MCF 10A (cell line): Measurements from ENCODE around the gene TMEM51. TPM values are rescaled to one million over a fixed set of nuclear protein-coding genes. Genes with fewer than 3 reads are reported as not detected.
A peak's percentile ranks its signal among the peaks of the same experiment; 100 is the strongest.

Experiments used
- Bru-seq: library from RNA; stranded (reverse); fragments of 400-500 nt; gene quantifications from one replicate; lab custom pipeline; 2021; lab: Mats Ljungman, UMichigan
- BruChase-seq, 2 experiments: library from RNA; stranded (reverse); fragments of 400-500 nt; gene quantifications; one replicate each; lab custom pipeline; 2021; lab: Mats Ljungman, UMichigan
- BruUV-seq: library from RNA; stranded (reverse); fragments of 400-500 nt; replicated peaks from 2 replicates; lab custom pipeline; 2021; lab: Mats Ljungman, UMichigan
- CTCF ChIA-PET: fragments of 300-600 bp; sonication (Branson Sonifier 250); formaldehyde crosslinking; extraction: SDS; loops from one replicate; lab custom pipeline; 2021; ENCODE audit warnings: antibody characterized with exemption, inconsistent platforms; lab: Yijun Ruan, JAX
- POLR2A ChIA-PET: fragments of 300-600, 350-650 bp; sonication (Branson Sonifier 250); formaldehyde crosslinking; extraction: SDS; loops from one replicate; lab custom pipeline; 2020; ENCODE audit warnings: antibody characterized with exemption, inconsistent platforms; lab: Yijun Ruan, JAX
- DNase-seq: peaks from one replicate; pipeline ENCODE4 v3.0.0-alpha.2; 2018; ENCODE audit not compliant: unreplicated experiment
- H3K27ac Mint-ChIP-seq: one replicate; pipeline ENCODE4 v1.8.0; 2022; ENCODE audit warnings: mild to moderate bottlenecking, low read depth, mixed read lengths; ENCODE audit not compliant: unreplicated experiment
- H3K27me3 Mint-ChIP-seq: one replicate; pipeline ENCODE4 v1.8.0; 2022; ENCODE audit warnings: mixed read lengths; ENCODE audit not compliant: insufficient read depth, unreplicated experiment
- H3K36me3 Mint-ChIP-seq: one replicate; pipeline ENCODE4 v1.8.0; 2022; ENCODE audit warnings: mild to moderate bottlenecking, moderate library complexity, mixed read lengths; ENCODE audit not compliant: insufficient read depth, unreplicated experiment
- H3K4me1 Mint-ChIP-seq: one replicate; pipeline ENCODE4 v1.8.0; 2022; ENCODE audit warnings: mixed read lengths; ENCODE audit not compliant: insufficient read depth, unreplicated experiment
- H3K4me3 Mint-ChIP-seq: one replicate; pipeline ENCODE4 v1.8.0; 2022; ENCODE audit warnings: mild to moderate bottlenecking, moderate library complexity, mixed read lengths; ENCODE audit not compliant: unreplicated experiment
- H3K9me3 Mint-ChIP-seq: one replicate; pipeline ENCODE4 v1.8.0; 2022; ENCODE audit warnings: mixed read lengths; ENCODE audit not compliant: unreplicated experiment
- intact Hi-C: fragments of 100-400 bp; cut with micrococcal nuclease; formaldehyde crosslinking; loops from 2 replicates; pipeline ENCODE4 v1.14.1; 2022
- long read RNA-seq: library from polyadenylated mRNA; stranded (forward); transcript quantifications from one replicate; pipeline ENCODE4 v2.0.0, GENCODE V29; 2022
- total RNA-seq: library from RNA; stranded (reverse); gene quantifications from 2 replicates; pipeline ENCODE4 v1.2.3, GENCODE V29; 2022
- TF ChIP-seq, protein P1 (sequence below): fragments of 200-600 bp; IDR thresholded peaks from one replicate; pipeline ENCODE4 v1.8.0; 2022; ENCODE audit warnings: antibody characterized with exemption, mild to moderate bottlenecking; ENCODE audit not compliant: unreplicated experiment

TMEM51 gene, protein sequence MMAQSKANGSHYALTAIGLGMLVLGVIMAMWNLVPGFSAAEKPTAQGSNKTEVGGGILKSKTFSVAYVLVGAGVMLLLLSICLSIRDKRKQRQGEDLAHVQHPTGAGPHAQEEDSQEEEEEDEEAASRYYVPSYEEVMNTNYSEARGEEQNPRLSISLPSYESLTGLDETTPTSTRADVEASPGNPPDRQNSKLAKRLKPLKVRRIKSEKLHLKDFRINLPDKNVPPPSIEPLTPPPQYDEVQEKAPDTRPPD
- total RNA-seq (6.4 TPM in 2 replicates), Bru-seq, nascent RNA (percentile 49 among the genes with signal in this experiment), BruChase-seq, experiment 1, labeled RNA remaining after a 6-hour chase (percentile 40 among the genes with signal in this experiment), BruChase-seq, experiment 2, labeled RNA remaining after a 2-hour chase (percentile 47 among the genes with signal in this experiment)
- long read RNA-seq, partial matches to known transcripts, result 0 of 3 reads
- long read RNA-seq, other reads (novel, unspliced or antisense), result 1 of 3 reads

GRCh38 chr1:15153184-15153841 lies at the start of gene TMEM51:
TMEM51 (plus strand) TSS chr1:15153747; CDS start chr1:15215088, 61,341 bp downstream.
- H3K36me3 Mint-ChIP-seq, result peaks cover 7% of the 10 kb centered on the region
- POLR2A ChIA-PET, result interaction anchor here (0.6 to 2.9 kb wide), 14 partner anchors 16 to 465 kb away, joined by 3 to 20 read pairs (median 5); no protein-coding TSS in a partner anchor
- peak; percentile 72 for DNase-seq

DNA sequence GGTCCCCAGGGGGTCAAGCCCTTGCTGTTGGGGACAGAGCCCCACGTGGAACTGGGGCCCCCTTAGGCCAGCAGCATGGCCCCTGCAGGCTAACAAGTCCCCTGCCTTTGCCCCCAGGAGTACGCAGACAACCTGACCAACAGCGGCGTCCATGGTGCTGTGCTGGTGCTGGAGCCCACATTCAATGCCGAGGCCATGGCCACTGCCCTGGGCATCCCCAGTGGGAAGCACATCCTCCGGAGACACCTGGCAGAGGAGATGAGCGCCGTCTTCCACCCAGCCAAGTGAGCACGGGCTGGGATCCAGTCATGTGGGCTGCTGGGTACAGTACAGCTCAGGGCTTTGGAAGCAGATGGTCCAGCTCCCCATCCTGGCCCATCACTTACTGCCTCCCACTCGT lies 49.6 kb upstream of the TMEM51 start:
- intact Hi-C loops, result loop anchor here (5.0 kb wide), 2 partner anchors 992 to 1137 kb away; no protein-coding TSS in a partner anchor
- H3K9me3 Mint-ChIP-seq, result no peaks in the 10 kb centered on the region
- peaks cover 6% of the 10 kb centered on the region for H3K4me1 Mint-ChIP-seq
- BruUV-seq, result no TSS peak
- H3K27ac Mint-ChIP-seq, result no peak overlapping the region
- H3K4me3 Mint-ChIP-seq, result no peak overlapping the region
- ChIA-PET POLR2A (no interaction called here), CTCF (no interaction called here)
- DNase-seq, result no peak
- H3K36me3 Mint-ChIP-seq, result no peaks in the 10 kb centered on the region
- H3K27me3 Mint-ChIP-seq, result peaks cover 34% of the 10 kb centered on the region
- TF ChIP-seq, protein P1, sequence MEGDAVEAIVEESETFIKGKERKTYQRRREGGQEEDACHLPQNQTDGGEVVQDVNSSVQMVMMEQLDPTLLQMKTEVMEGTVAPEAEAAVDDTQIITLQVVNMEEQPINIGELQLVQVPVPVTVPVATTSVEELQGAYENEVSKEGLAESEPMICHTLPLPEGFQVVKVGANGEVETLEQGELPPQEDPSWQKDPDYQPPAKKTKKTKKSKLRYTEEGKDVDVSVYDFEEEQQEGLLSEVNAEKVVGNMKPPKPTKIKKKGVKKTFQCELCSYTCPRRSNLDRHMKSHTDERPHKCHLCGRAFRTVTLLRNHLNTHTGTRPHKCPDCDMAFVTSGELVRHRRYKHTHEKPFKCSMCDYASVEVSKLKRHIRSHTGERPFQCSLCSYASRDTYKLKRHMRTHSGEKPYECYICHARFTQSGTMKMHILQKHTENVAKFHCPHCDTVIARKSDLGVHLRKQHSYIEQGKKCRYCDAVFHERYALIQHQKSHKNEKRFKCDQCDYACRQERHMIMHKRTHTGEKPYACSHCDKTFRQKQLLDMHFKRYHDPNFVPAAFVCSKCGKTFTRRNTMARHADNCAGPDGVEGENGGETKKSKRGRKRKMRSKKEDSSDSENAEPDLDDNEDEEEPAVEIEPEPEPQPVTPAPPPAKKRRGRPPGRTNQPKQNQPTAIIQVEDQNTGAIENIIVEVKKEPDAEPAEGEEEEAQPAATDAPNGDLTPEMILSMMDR, result no peak

More at GRCh38 chr1:15153184-15153841, at the start of gene TMEM51:
- Mint-ChIP-seq H3K27me3 (no peaks in the 10 kb centered on the region), H3K27ac (peak within 1 kb of the TSS; percentile 42), H3K4me1 (peaks cover 11% of the 10 kb centered on the region), H3K4me3 (peak within 1 kb of the TSS; percentile 85), H3K9me3 (no peaks in the 10 kb centered on the region)
- no TSS peak for BruUV-seq
- intact Hi-C loops, result loop anchor here (5.0 kb wide), 1 partner anchor 279 kb away; no protein-coding TSS in a partner anchor
- TF ChIP-seq, protein P1, result no peak
- CTCF ChIA-PET, result interaction anchor here (0.5 to 5.2 kb wide), 20 partner anchors 10 to 1050 kb away, joined by 3 to 67 read pairs (median 4); partner anchors contain the start of gene FHAD1

- intact Hi-C loops, result loop anchor here (5.0 kb wide), 2 partner anchors 992 to 1137 kb away; no protein-coding TSS in a partner anchor
- H3K4me1 Mint-ChIP-seq, result peaks cover 6% of the 10 kb centered on the region
- no peak overlapping the region for H3K27ac Mint-ChIP-seq
- H3K4me3 Mint-ChIP-seq, result no peak overlapping the region
- DNase-seq, result no peak
- H3K27me3 Mint-ChIP-seq, result peaks cover 26% of the 10 kb centered on the region
- H3K36me3 Mint-ChIP-seq, result no peaks in the 10 kb centered on the region
- POLR2A ChIA-PET, result interaction anchor here (0.6 kb wide), 1 partner anchor 328 kb away, joined by 3 read pairs; no protein-coding TSS in a partner anchor
- CTCF ChIA-PET, result interaction anchor here (0.6 kb wide), 2 partner anchors 549 to 666 kb away, joined by 3 to 4 read pairs; no protein-coding TSS in a partner anchor
- TF ChIP-seq, protein P1, result no peak
- no peaks in the 10 kb centered on the region for H3K9me3 Mint-ChIP-seq
- no TSS peak for BruUV-seq
Observed at GRCh38 chr1:15104768-15105167, 48.8 kb upstream of the TMEM51 start.
